Stomach (tissue), 9 donors: ENCODE measurements around the gene TRABD2B. TPM values are rescaled to one million over a fixed set of nuclear protein-coding genes. Genes with fewer than 3 reads are reported as not detected.
A peak's percentile ranks its signal among the peaks of the same experiment; 100 is the strongest.

Experiments
- DNase-seq, 2 donors: peaks; one replicate each; pipeline versions ENCODE4 v3.0.0 to v3.0.0-alpha.2; 2013 to 2019
- H3K27ac ChIP-seq, 5 donors: fragments of 200-600 bp in 4 of 5; sonication (generic) in 4 of 5; one replicate each; pipeline ENCODE4 v1.5.1; 2013 to 2019; ENCODE audit warnings: mild to moderate bottlenecking in 1 of 5, moderate library complexity in 1 of 5
- H3K27me3 ChIP-seq, 3 donors: fragments of 200-600 bp; sonication (generic); one replicate each; pipeline ENCODE4 v1.5.1; 2017 to 2019; ENCODE audit warnings: mixed run types in 1 of 3
- H3K36me3 ChIP-seq, 4 donors: fragments of 200-600 bp; sonication (generic); 1 replicate in 3 of 4; 2 replicates in 1 of 4; pipeline ENCODE4 v1.5.1; 2016 to 2019
- H3K4me1 ChIP-seq, 4 donors: fragments of 200-600 bp; sonication (generic); one replicate each; pipeline ENCODE4 v1.5.1; 2016 to 2019
- H3K4me3 ChIP-seq, 4 donors: fragments of 200-600 bp; sonication (generic) in 3 of 4; one replicate each; pipeline ENCODE4 v1.5.1; 2016 to 2019; ENCODE audit warnings: mild to moderate bottlenecking in 1 of 4
- H3K9me3 ChIP-seq, 4 donors: fragments of 200-600 bp; sonication (generic); one replicate each; pipeline ENCODE4 v1.5.1; 2016 to 2019
- EP300 ChIP-seq: sonication (generic); formaldehyde crosslinking; IDR thresholded peaks from one replicate; pipeline ENCODE4 v1.6.1; 2017; ENCODE audit warnings: antibody characterized with exemption
- POLR2A ChIP-seq, 4 donors: fragments of 450-650 bp; IDR thresholded peaks; one replicate each; pipeline ENCODE4 v1.6.1; 2016; ENCODE audit warnings: antibody characterized with exemption in 4 of 4, control low read depth in 2 of 4, mild to moderate bottlenecking in 1 of 4, moderate library complexity in 1 of 4
- POLR2AphosphoS5 ChIP-seq, 3 donors: sonication (generic); formaldehyde crosslinking; IDR thresholded peaks; one replicate each; pipeline ENCODE4 v1.6.1; 2016; ENCODE audit warnings: antibody characterized with exemption in 3 of 3
- WGBS, 5 donors: extraction: QIAGEN DNeasy Blood & Tissue Kit in 3 of 5; methylation state at CpG; one replicate each; pipeline versions ENCODE4 v1.1.5 to v1.1.7; 2013 to 2018; 5-methylcytosine and 5-hydroxymethylcytosine counted together
- intact Hi-C: fragments of 100-400 bp; cut with DNase I; formaldehyde crosslinking; loops from one replicate; pipeline ENCODE4 v1.15.1; 2023; ENCODE audit warnings: low total_unique reads
- polyA plus RNA-seq, 3 donors: library from polyadenylated mRNA; stranded (reverse); fragments of 200-250 nt; gene quantifications; one replicate each; pipeline ENCODE4 v1.2.3, GENCODE V29; 2013
- total RNA-seq, 5 donors: library from RNA; depleted of rRNA; stranded (reverse); fragments of >200 nt; gene quantifications; one replicate each; pipeline versions ENCODE4 v1.1.0 to v1.2.3, GENCODE V29; 2014 to 2016
- TF ChIP-seq, protein P1 (sequence below), 7 experiments: fragments of 450-650 bp in 4 of 7; fragments of 200-600 bp in 3 of 7; sonication (generic) in 3 of 7; IDR thresholded peaks; one replicate each; pipeline ENCODE4 v1.5.1; 2016 to 2019; ENCODE audit warnings: antibody characterized with exemption in 7 of 7, control low read depth in 2 of 7, mild to moderate bottlenecking in 1 of 7
- donor health status: healthy with polysubstance abuse.
- donor health status: Bipolar disorder and iron deficiency.
- donor health status: healthy.

Gene TRABD2B
- total and polyA plus RNA-seq, 8 donors, result 0.31 to 2.0 (median 0.93) TPM; not detected in 1

DNA sequence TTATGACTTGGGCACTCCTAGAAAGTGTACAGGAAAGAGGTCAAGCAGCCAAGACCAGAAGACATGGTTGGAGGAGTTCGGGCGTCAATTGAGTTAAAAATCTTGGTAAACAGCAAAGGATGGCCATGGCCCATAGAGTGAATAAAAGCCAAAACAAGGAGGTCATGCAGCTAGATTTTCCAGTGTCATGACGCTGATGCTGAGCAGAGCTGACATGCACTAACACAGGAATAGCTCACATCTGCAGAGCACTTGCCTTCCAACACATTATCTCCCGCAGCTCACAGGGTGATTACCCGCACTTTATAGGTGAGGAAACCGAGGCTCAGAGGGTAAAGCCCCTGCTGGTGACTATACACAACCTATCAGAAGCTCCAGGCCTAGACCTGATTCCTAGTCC lies 49.7 kb downstream of the TRABD2B start:
- intact Hi-C loops, result no loop called here
- no peak for DNase-seq
- WGBS, 5 donors, result 86 to 92% (median 90%) methylated on average over 6 of the region's 6 CpGs
- no peaks in the 10 kb centered on the region for H3K27me3 ChIP-seq
- peaks cover 0 to 20% (median 4%) of the 10 kb centered on the region in 4 donors for H3K4me1 ChIP-seq
- H3K9me3 ChIP-seq, result no peaks in the 10 kb centered on the region
- no peak overlapping the region for H3K4me3 ChIP-seq
- TF ChIP-seq, protein P1, sequence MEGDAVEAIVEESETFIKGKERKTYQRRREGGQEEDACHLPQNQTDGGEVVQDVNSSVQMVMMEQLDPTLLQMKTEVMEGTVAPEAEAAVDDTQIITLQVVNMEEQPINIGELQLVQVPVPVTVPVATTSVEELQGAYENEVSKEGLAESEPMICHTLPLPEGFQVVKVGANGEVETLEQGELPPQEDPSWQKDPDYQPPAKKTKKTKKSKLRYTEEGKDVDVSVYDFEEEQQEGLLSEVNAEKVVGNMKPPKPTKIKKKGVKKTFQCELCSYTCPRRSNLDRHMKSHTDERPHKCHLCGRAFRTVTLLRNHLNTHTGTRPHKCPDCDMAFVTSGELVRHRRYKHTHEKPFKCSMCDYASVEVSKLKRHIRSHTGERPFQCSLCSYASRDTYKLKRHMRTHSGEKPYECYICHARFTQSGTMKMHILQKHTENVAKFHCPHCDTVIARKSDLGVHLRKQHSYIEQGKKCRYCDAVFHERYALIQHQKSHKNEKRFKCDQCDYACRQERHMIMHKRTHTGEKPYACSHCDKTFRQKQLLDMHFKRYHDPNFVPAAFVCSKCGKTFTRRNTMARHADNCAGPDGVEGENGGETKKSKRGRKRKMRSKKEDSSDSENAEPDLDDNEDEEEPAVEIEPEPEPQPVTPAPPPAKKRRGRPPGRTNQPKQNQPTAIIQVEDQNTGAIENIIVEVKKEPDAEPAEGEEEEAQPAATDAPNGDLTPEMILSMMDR (IDR thresholded peaks at IDR 0.05), result no peak
- no peak for TF ChIP-seq EP300
- no peaks in the 10 kb centered on the region for H3K36me3 ChIP-seq
- H3K27ac ChIP-seq, result no peak overlapping the region

- intact Hi-C loops, result no loop called here
- WGBS, 5 donors, result 18 to 34% (median 27%) methylated on average over 4 of the region's 4 CpGs
- peak in 1 of 2 donors; percentile 50 for DNase-seq
- TF ChIP-seq, protein P1 (IDR thresholded peaks at IDR 0.05), result no peak
- TF ChIP-seq POLR2AphosphoS5 (IDR thresholded peaks at IDR 0.05), result peak in 1 of 3 donors; percentile 14
- Histone ChIP-seq H3K4me3 (no peak overlapping the region), H3K9me3 (no peaks in the 10 kb centered on the region), H3K36me3 (no peaks in the 10 kb centered on the region), H3K27me3 (no peaks in the 10 kb centered on the region), H3K4me1 (peaks cover 13 to 41% (median 21%) of the 10 kb centered on the region in 4 donors), H3K27ac (peak overlapping the region in 1 of 5 donors; percentile 16)
Measured at GRCh38 chr1:47944561-47944960, 52.6 kb downstream of the TRABD2B start.

DNA sequence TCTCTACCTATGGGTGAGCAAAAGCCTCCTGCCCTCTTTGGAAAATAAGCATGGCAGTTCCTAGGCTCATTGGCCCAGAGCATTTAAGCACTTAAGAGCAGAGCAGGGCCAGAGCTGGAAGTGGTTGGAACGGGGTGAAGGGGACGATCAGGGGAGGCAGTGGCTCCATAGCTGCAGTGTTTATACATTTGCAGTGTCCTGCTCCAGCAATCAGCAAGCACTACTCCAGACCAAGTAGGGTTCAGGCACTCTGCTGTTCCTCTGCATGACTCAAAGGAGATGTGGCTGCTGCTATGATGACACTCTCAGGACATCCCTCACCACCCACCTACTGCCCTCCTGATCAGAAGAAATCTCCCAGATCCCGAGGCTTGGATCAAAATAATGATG lies 55.0 kb downstream of the TRABD2B start:
- H3K27ac ChIP-seq, result peak overlapping the region in 4 of 5 donors; percentile 51 to 74 (median 69)
- WGBS, 5 donors, result 37 to 58% (median 53%) methylated on average over 3 of the region's 3 CpGs
- intact Hi-C loops, result no loop called here

DNA sequence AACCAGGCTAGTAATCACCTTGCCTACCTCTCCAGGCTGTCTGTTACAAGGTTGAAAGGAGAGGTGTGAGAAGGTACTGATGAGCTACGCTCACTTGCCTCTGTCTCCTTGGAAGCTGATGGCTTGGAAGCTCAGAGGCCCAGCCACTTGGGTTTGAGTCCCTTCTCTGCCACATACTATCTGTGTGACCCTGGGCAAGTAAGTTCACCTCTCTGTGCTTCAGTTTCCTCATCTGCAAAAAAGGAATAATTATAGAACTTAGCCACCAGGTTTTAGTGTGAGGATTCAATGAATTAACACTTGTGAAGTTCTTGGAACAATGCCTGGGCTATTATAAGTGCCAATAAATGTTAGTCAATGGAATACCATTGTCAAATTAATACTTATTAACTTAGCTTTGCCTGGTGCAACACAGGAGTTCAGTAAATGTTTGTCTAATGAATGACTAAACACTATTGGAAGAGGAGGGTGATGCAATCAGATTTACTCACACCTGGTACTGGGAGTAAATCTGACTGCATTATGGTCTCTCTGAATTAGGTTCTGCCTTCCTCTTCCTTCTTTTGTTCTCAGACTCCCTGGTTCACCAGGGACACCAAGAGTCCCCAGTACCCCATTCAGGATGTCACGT lies 55.5 kb downstream of the TRABD2B start:
- TF ChIP-seq, protein P1 (IDR thresholded peaks at IDR 0.05), result no peak
- TF ChIP-seq POLR2A (IDR thresholded peaks at IDR 0.05) (no peak), EP300 (no peak), POLR2AphosphoS5 (IDR thresholded peaks at IDR 0.05) (peak in 1 of 3 donors; percentile 61)
- peak in 1 of 2 donors; percentile 61 for DNase-seq
- 57 to 71% (median 66%) methylated on average over 1 to 2 of the region's 2 CpGs for WGBS, 5 donors
- Histone ChIP-seq H3K27me3 (no peaks in the 10 kb centered on the region), H3K4me1 (peaks cover 13 to 41% (median 21%) of the 10 kb centered on the region in 4 donors), H3K4me3 (no peak overlapping the region), H3K9me3 (no peaks in the 10 kb centered on the region), H3K27ac (peak overlapping the region in 4 of 5 donors; percentile 51 to 74 (median 69)), H3K36me3 (no peaks in the 10 kb centered on the region)
- intact Hi-C loops, result no loop called here

More for the DNA sequence above, 55.0 kb downstream of the TRABD2B start:
- Histone ChIP-seq H3K27me3 (no peaks in the 10 kb centered on the region), H3K4me3 (no peak overlapping the region), H3K36me3 (no peaks in the 10 kb centered on the region), H3K9me3 (no peaks in the 10 kb centered on the region), H3K4me1 (peaks cover 13 to 41% (median 21%) of the 10 kb centered on the region in 4 donors)
- no peak for DNase-seq
- TF ChIP-seq EP300, result no peak
- TF ChIP-seq, protein P1 (IDR thresholded peaks at IDR 0.05), result no peak
- no peak for TF ChIP-seq POLR2A (IDR thresholded peaks at IDR 0.05)
- no peak for TF ChIP-seq POLR2AphosphoS5 (IDR thresholded peaks at IDR 0.05)
